HG03097 (cell line): ENCODE results near the gene ARTN.

Experiments
- ATAC-seq: cut with Tn5 transposase; IDR thresholded peaks from one replicate; pipeline ENCODE4 v1.9.1; 2021; ENCODE audit not compliant: unreplicated experiment, low FRiP score

Gene ARTN

GRCh38 chr1:43921022-43921421 lies 12.6 kb upstream of the ARTN start:
- ATAC-seq, result no peak

DNA sequence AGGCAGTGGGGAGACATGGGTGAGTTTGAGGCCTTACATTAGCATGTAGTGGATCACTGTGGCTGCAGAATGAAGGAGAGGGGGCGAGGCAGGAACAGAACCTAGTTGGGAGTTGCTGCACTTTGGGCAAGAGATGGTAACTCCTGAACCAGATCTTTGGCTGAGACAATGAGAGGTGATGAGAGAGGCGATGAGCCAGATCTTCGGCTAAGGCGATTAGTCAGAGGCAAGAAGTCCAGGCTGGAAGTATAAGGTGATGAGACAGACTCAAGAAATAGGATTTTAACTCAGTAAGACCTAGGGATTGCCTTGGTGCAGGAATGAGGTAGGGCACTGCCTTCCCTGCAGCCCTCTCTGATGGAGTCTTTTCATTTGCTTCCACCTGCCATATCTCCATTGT lies 9.1 kb upstream of the ARTN start:
- no peak for ATAC-seq

GRCh38 chr1:43925846-43926245 lies 7.8 kb upstream of the ARTN start:
- ATAC-seq, result no peak

DNA sequence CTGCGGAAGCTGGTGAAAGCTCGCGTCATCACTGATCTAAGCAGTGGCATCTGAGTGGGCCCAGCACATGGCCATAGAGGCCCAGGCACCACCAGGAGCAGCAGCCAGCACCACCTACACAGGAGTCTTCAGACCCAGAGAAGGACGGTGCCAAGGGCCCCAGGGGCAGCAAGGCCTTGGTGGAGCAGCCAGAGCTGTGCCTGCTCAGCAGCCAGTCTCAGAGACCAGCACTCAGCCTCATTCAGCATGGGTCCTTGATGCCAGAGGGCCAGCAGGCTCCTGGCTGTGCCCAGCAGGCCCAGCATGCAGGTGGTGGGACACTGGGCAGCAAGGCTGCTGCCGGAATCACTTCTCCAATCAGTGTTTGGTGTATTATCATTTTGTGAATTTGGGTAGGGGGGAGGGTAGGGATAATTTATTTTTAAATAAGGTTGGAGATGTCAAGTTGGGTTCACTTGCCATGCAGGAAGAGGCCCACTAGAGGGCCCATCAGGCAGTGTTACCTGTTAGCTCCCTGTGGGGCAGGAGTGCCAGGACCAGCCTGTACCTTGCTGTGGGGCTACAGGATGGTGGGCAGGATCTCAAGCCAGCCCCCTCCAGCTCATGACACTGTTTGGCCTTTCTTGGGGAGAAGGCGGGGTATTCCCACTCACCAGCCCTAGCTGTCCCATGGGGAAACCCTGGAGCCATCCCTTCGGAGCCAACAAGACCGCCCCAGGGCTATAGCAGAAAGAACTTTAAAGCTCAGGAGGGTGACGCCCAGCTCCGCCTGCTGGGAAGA lies 3.2 kb upstream of the ARTN start:
- ATAC-seq, result no peak

GRCh38 chr1:43930949-43931275 lies 2.7 kb upstream of the ARTN start:
- no peak for ATAC-seq

DNA sequence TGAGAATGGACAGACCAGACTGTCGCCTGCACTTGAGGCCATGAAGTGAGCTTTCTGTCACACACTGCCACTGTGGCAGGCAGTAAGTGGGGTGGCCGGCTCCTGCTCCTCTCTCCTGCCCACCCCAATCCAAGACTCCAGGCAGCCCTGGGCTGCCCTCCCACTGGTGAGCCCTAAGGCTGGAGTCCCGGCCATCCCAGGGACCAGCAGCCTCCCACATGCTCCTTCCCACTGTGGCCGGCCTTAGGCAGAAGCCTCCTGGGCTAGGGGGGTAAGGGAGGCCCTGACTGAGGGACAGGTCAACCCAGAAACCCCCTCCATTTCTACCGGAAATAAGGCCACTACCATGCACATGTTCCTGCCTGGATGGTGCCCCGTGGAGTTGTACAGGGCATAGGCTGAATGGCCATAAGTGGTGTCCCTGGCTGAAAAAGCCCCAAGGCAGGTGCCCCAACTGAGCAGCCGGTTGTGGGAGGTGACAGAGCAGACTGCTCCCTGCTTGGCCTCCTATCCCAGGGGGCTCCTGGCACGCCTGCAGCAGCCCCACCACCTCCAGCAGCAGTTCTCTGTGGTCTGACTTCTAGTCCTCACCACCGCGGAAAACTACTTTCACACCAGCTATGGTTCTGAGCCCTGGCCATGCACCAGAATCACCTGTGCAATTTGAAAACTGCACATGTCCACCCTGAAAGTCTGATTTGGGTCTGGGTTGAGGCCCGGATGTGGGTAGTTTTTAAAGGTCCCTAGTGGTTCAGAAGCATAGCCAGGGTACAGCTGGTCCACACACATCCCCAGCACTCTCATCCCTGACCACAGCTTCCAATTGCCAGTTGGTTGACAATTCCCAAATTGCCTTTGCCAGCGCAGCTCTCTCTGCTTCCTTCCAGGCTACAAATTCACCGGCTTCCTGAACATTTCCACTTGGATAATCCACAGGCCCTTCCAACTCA lies 1.6 kb upstream of the ARTN start:
- ATAC-seq, result no peak

DNA sequence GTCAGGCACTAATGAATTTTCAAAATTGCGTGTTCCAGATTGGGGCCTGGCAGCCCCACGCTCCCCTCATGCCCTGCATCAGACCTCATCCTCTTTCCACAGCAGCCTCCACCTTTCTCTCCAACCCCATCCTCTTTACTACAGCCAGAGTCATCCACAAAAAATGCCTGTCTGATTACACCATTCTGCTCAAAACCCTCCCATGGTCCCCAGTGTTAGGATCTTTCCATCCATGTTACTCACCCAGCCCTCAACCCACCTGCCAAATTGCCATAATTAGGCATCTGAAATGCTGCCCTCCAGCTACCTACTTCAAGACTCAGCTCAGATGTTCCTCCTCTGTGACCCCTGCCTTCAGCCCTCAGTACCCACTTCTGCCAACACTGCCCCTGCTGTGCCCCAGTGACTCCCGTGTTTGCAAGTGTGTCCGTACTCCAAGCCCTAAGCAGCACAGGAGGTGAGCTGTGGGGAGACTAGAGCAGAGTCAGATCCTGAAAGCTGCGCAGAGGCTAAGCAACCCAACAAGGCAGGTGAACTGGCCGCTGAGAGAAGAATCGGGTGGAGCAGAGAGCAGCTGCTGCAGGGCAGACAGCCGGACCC lies 715 bp upstream of the ARTN start:
- no peak for ATAC-seq

GRCh38 chr1:43934101-43934985 lies 742 bp downstream of the ARTN start:
- no peak for ATAC-seq

GRCh38 chr1:43934986-43935324 lies 1.4 kb downstream of the ARTN start:
- no peak for ATAC-seq

DNA sequence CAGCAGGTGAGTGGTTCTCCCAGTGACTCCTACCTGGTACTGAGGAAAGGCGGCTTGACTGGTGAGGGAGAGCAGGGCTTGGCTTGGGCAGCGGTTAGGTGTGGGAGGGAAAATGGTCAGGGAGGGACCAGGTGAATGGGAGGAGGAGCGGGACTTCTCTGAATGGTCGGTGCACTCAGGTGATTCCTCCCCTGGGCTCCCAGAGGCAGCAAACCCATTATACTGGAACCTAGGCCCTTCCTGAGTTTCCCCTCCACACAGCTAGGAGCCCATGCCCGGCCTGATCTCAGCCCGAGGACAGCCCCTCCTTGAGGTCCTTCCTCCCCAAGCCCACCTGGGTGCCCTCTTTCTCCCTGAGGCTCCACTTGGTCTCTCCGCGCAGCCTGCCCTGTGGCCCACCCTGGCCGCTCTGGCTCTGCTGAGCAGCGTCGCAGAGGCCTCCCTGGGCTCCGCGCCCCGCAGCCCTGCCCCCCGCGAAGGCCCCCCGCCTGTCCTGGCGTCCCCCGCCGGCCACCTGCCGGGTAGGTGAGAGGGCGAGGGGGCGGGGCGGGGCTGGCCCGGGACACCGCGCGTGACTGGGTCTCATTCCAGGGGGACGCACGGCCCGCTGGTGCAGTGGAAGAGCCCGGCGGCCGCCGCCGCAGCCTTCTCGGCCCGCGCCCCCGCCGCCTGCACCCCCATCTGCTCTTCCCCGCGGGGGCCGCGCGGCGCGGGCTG lies 2.3 kb downstream of the ARTN start:
- no peak for ATAC-seq

- no peak for ATAC-seq
Observed at GRCh38 chr1:43936431-43937151, 3.0 kb downstream of the ARTN start.

GRCh38 chr1:43937179-43937865 lies 3.7 kb downstream of the ARTN start:
- ATAC-seq, result no peak

DNA sequence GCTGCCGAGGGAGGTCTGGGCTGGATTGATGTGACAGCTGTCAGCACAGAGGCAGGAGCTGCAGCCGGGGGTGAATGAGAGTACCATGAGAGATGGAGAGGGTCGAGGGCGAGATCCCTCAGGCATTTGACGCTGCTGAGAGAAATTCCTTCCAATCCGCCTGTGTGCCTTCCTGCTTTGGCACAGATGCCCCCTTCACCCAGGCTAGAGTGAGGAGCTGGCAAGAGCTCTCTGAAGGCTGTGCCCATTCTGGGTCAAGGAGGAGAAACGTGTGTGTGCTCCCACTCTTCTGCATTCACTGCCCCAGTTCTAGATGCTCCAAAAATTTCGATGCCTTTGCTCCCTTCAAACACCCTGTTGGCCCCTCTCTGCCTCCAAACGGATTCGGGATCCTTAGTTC lies 4.8 kb downstream of the ARTN start:
- no peak for ATAC-seq

DNA sequence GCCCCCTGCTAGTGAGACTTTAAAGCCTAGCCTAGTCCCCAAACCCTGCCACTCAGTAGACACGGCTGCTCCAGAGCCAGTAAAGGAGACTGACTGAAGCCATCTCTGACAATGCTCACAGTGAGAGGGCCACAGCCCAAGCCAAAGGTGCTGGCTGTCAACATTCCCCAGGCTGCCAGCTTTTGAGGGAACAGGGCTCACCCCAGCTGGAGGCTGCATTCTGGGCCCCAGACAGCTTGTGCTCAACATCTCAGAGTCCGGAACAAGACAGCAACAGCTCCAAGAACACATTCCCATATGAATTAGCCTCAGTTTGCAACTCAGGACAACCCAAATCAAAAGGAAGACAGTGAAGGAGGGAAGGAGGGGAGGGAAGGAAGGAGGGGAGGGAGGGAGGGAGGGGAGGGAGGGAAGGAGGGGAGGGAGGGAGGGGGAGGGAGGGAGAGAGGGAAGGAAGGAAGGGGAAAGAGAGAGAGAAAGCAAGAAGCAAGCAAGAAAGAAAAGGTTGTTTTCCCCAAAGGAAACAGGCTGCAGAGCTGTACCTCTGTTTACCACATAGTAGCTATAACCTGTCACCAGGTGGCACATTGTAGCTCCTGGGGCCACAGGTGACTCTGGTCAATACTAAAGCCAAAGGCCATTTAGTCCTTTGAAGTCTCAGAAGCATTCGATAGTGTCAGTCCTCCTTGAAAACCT lies 5.4 kb downstream of the ARTN start:
- no peak for ATAC-seq

DNA sequence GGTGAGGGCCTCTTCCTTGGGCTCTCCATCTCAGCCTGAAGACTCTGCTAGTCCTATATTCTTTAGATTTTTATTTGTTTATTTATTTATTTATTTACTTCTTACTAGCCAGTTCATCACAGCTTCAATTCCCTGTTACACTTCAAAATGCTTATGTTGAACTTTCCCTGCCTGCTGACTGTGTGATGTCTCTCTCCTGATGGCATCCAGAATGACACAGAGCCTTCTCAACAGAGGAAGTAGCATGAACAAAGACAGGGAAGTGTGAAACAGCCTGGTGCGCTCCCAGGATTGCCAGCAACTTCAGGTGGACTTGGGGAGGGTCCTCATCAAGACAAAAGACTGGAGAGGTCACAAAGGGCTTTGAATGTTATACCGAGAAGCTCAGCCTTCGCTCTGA lies 8.8 kb downstream of the ARTN start:
- no peak for ATAC-seq

DNA sequence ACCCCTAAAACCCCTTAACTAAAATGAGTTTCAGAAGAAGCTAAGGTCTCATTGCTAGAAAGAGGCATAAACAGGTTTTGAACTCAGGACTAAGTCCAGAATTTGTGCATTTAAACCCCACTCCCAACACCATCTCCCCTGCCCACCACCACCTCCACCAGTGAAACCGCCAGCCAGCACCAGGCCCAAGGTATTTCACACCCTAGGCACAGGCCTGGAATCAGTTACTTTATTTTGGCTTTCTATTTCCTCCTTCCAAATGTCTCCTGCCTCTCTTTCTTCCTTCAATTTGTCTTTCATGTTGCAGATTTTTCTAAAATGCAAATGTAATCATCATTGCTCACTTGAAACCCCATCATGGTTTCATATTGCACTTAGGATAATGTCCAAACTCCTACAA lies 11.3 kb downstream of the ARTN start:
- no peak for ATAC-seq

GRCh38 chr1:43945674-43946235 lies 12.2 kb downstream of the ARTN start:
- no peak for ATAC-seq
